GM23338 (cell line): ENCODE results near the gene PACS2. TPM values are rescaled to one million over a fixed set of nuclear protein-coding genes. Genes with fewer than 3 reads are reported as not detected.

Source experiments
- ATAC-seq: fragments of 200-7000 bp; cut with Tn5 transposase; 3 replicates; pipeline ENCODE4 v1.9.1; 2020
- DNase-seq: peaks from one replicate; pipeline ENCODE4 v3.0.0-alpha.2; 2015; ENCODE audit warnings: low spot score
- H2AFZ ChIP-seq: fragments of 200-600 bp; sonication (generic); 2 replicates; pipeline ENCODE4 v1.8.0; 2016; ENCODE audit warnings: antibody characterized with exemption, mild to moderate bottlenecking, moderate library complexity
- H3F3A ChIP-seq: fragments of 200-600 bp; sonication (generic); replicated peaks from 2 replicates; pipeline ENCODE4 v1.8.0; 2017; ENCODE audit warnings: antibody characterized with exemption, mixed run types, low read depth
- H3K27ac ChIP-seq: fragments of 200-600 bp; sonication (generic); 2 replicates; pipeline ENCODE4 v1.6.1; 2016; ENCODE audit warnings: low read depth
- H3K27me3 ChIP-seq: fragments of 200-600 bp; sonication (generic); 2 replicates; pipeline ENCODE4 v1.8.0; 2016; ENCODE audit warnings: mild to moderate bottlenecking, mixed run types, moderate library complexity; ENCODE audit not compliant: insufficient read depth
- H3K36me3 ChIP-seq: fragments of 200-600 bp; sonication (generic); 2 replicates; pipeline ENCODE4 v1.8.0; 2016; ENCODE audit warnings: mild to moderate bottlenecking; ENCODE audit not compliant: insufficient read depth
- H3K4me1 ChIP-seq: fragments of 200-600 bp; sonication (generic); 2 replicates; pipeline ENCODE4 v1.8.0; 2016; ENCODE audit warnings: mild to moderate bottlenecking, moderate library complexity; ENCODE audit not compliant: insufficient read depth
- H3K4me2 ChIP-seq: fragments of 200-600 bp; sonication (generic); 2 replicates; pipeline ENCODE4 v1.7.1; 2017; ENCODE audit warnings: mixed run types
- H3K4me3 ChIP-seq: fragments of 200-600 bp; sonication (generic); 2 replicates; pipeline ENCODE4 v1.6.1; 2016; ENCODE audit warnings: mixed run types
- H3K79me2 ChIP-seq: fragments of 200-600 bp; sonication (generic); replicated peaks from 2 replicates; pipeline ENCODE4 v1.8.0; 2017; ENCODE audit warnings: mild to moderate bottlenecking; ENCODE audit not compliant: insufficient read depth
- H3K9me2 ChIP-seq: fragments of 200-600 bp; sonication (generic); 2 replicates; pipeline ENCODE4 v1.8.0; 2017; ENCODE audit not compliant: insufficient read depth
- H4K20me1 ChIP-seq: fragments of 200-600 bp; sonication (generic); replicated peaks from 2 replicates; pipeline ENCODE4 v1.8.0; 2017; ENCODE audit warnings: mild to moderate bottlenecking; ENCODE audit not compliant: insufficient read depth
- H3K27ac Mint-ChIP-seq: 2 replicates; pipeline ENCODE4 v1.8.0; 2020; ENCODE audit warnings: inconsistent platforms, mild to moderate bottlenecking, moderate library complexity, mixed read lengths
- H3K27me3 Mint-ChIP-seq: 3 replicates; pipeline ENCODE4 v1.8.0; 2022; ENCODE audit warnings: low read depth, mild to moderate bottlenecking, moderate library complexity, mixed read lengths, inconsistent platforms; ENCODE audit not compliant: insufficient read depth, poor library complexity
- H3K36me3 Mint-ChIP-seq: 3 replicates; pipeline ENCODE4 v1.8.0; 2021; ENCODE audit warnings: low read depth, mild to moderate bottlenecking, inconsistent platforms, moderate library complexity, mixed read lengths
- H3K4me1 Mint-ChIP-seq: 3 replicates; pipeline ENCODE4 v1.8.0; 2020; ENCODE audit warnings: mild to moderate bottlenecking, inconsistent platforms, mixed read lengths
- H3K4me3 Mint-ChIP-seq: 3 replicates; pipeline ENCODE4 v1.8.0; 2021; ENCODE audit warnings: moderate library complexity, mild to moderate bottlenecking, inconsistent platforms, mixed read lengths
- H3K9me3 Mint-ChIP-seq: 3 replicates; pipeline ENCODE4 v1.8.0; 2020; ENCODE audit warnings: moderate library complexity, mild to moderate bottlenecking, inconsistent platforms, mixed read lengths
- CREB1 ChIP-seq: fragments of 250-450 bp; sonication (Bioruptor Pico); IDR thresholded peaks from 2 replicates; pipeline ENCODE4 v1.5.0; 2020; ENCODE audit warnings: low read depth, mild to moderate bottlenecking, moderate library complexity
- CTCF ChIP-seq, 2 experiments: fragments of 200-600 bp in 1 of 2; sonication (generic) in 1 of 2; conservative IDR thresholded peaks; 2 replicates each; pipeline versions ENCODE4 v1.5.1 to v1.6.1; 2016 to 2017; ENCODE audit warnings: antibody characterized with exemption in 2 of 2, low read depth in 2 of 2, mild to moderate bottlenecking in 2 of 2, moderate library complexity in 1 of 2
- ETS1 ChIP-seq: IDR thresholded peaks from 2 replicates; pipeline ENCODE4 v1.6.1; 2016; ENCODE audit warnings: antibody characterized with exemption
- EZH2 ChIP-seq: fragments of 200-600 bp; sonication (generic); IDR thresholded peaks from one replicate; pipeline ENCODE4 v1.8.0; 2017; ENCODE audit warnings: antibody characterized with exemption, mild to moderate bottlenecking, low read depth; ENCODE audit not compliant: unreplicated experiment
- EZH2phosphoT487 ChIP-seq: fragments of 200-600 bp; sonication (generic); IDR thresholded peaks from one replicate; pipeline ENCODE4 v1.8.1; 2018; ENCODE audit warnings: antibody characterized with exemption; ENCODE audit not compliant: unreplicated experiment
- JUNB ChIP-seq: IDR thresholded peaks from one replicate; pipeline ENCODE4 v1.6.1; 2016; ENCODE audit warnings: antibody characterized with exemption; ENCODE audit not compliant: unreplicated experiment
- NANOG ChIP-seq: IDR thresholded peaks from 2 replicates; pipeline ENCODE4 v1.6.1; 2016; ENCODE audit warnings: antibody characterized with exemption, borderline replicate concordance
- POLR2AphosphoS5 ChIP-seq: IDR thresholded peaks from 2 replicates; pipeline ENCODE4 v1.6.1; 2016; ENCODE audit warnings: antibody characterized with exemption, low read depth
- REST ChIP-seq: IDR thresholded peaks from one replicate; pipeline ENCODE4 v1.6.1; 2018; ENCODE audit warnings: antibody characterized with exemption; ENCODE audit not compliant: unreplicated experiment
- STAT1 ChIP-seq: IDR thresholded peaks from one replicate; pipeline ENCODE4 v1.6.1; 2016; ENCODE audit warnings: antibody characterized with exemption; ENCODE audit not compliant: unreplicated experiment
- ZNF114 ChIP-seq: fragments of 250-450 bp; sonication (Bioruptor Pico); IDR thresholded peaks from 2 replicates; pipeline ENCODE4 v1.5.0; 2020; ENCODE audit warnings: mild to moderate bottlenecking, moderate library complexity
- ZNF331 ChIP-seq: fragments of 250-450 bp; sonication (Bioruptor Pico); IDR thresholded peaks from 2 replicates; pipeline ENCODE4 v1.5.0; 2020; ENCODE audit warnings: low read depth, mild to moderate bottlenecking, moderate library complexity
- ZNF462 ChIP-seq: fragments of 250-450 bp; sonication (Bioruptor Pico); IDR thresholded peaks from 2 replicates; pipeline ENCODE4 v1.5.0; 2020; ENCODE audit warnings: mild to moderate bottlenecking, moderate library complexity
- polyA plus RNA-seq: library from polyadenylated mRNA; unstranded; fragments of >200 nt; fragmentation: Nextera tagmentation; extraction: Ambion mirVana; gene quantifications from 2 replicates; pipeline ENCODE4 v1.2.1, GENCODE V29; 2016
- total RNA-seq: library from RNA; depleted of rRNA; stranded (reverse); fragments of >200 nt; shearing (Covaris generic); gene quantifications from 2 replicates; pipeline ENCODE4 v1.2.3, GENCODE V29; 2014

PACS2 gene
- total and polyA plus RNA-seq, 2 experiments from 2014 or later = 22.5 to 79.0 TPM

GRCh38 chr14:105340821-105341733, 26.5 kb downstream of the PACS2 start:
- H3K4me3 Mint-ChIP-seq = no peak overlapping the region
- TF ChIP-seq EZH2phosphoT487 (no peak), ETS1 (no peak), REST (no peak), NANOG (no peak), ZNF114 (CRISPR knock-in tag) (no peak), STAT1 (no peak), JUNB (no peak), ZNF462 (CRISPR knock-in tag) (no peak), ZNF331 (no peak), EZH2 (no peak), POLR2AphosphoS5 (no peak), CTCF (conservative IDR thresholded peaks at IDR 0.05; ENCODE audit: low read depth in 2 of 2) (no peak), CREB1 (no peak)
- Histone ChIP-seq H2AFZ (no peak overlapping the region), H3K79me2 (peaks cover 82% of the 10 kb centered on the region), H4K20me1 (peaks cover 12% of the 10 kb centered on the region; the same call in 1 of the 2 replicates), H3K27me3 (no peaks in the 10 kb centered on the region), H3K4me3 (no peak overlapping the region), H3K4me2 (no peak overlapping the region), H3K36me3 (no peaks in the 10 kb centered on the region), H3K4me1 (no peaks in the 10 kb centered on the region), H3K9me2 (no peaks in the 10 kb centered on the region), H3K27ac (no peak overlapping the region), H3F3A (0 out of 2 replicates have a peak, but pooled peaks cover 4% of the 10 kb centered on the region)
- peaks cover 22% of the 10 kb centered on the region; the same call in 2 of the 3 replicates for H3K4me1 Mint-ChIP-seq
- no peak overlapping the region for H3K27ac Mint-ChIP-seq
- DNase-seq = no peak
- H3K36me3 Mint-ChIP-seq = peaks cover 10% of the 10 kb centered on the region; the same call in 2 of the 3 replicates
- ATAC-seq = no peak; the same call in none of the 3 replicates
- no peaks in the 10 kb centered on the region; the same call in 1 of the 3 replicates for H3K9me3 Mint-ChIP-seq
- H3K27me3 Mint-ChIP-seq = peaks cover 5% of the 10 kb centered on the region
